Cardiac fibroblast (primary cell): ENCODE results near the gene ALKAL2.

Experiments
- DNase-seq, 2 donors: peaks; one replicate each; pipeline versions ENCODE4 v3.0.0 to v3.0.0-alpha.2; 2010; ENCODE audit warnings: low read depth in 2 of 2
- H3K4me3 ChIP-seq, 2 donors: replicated peaks in 1 of 2; 1 replicate in 1 of 2; 2 replicates in 1 of 2; pipeline ENCODE4 v1.5.1; 2011; ENCODE audit warnings: low read depth in 2 of 2, low read length in 2 of 2, mild to moderate bottlenecking in 2 of 2, moderate library complexity in 1 of 2
- CTCF ChIP-seq: IDR thresholded peaks from one replicate; pipeline ENCODE4 v1.5.1; 2011; ENCODE audit warnings: low read depth, mild to moderate bottlenecking, low read length, inconsistent platforms

Gene ALKAL2

GRCh38 chr2:285531-285930 is 2.4 kb downstream of the ALKAL2 start:
- peak; percentile 72 to 75 for DNase-seq
- no peak overlapping the region for H3K4me3 ChIP-seq
- no peak for TF ChIP-seq CTCF

GRCh38 chr2:284896-285492 is 2.9 kb downstream of the ALKAL2 start:
- H3K4me3 ChIP-seq = no peak overlapping the region
- TF ChIP-seq CTCF = no peak
- peak; percentile 35 to 44 for DNase-seq

DNA sequence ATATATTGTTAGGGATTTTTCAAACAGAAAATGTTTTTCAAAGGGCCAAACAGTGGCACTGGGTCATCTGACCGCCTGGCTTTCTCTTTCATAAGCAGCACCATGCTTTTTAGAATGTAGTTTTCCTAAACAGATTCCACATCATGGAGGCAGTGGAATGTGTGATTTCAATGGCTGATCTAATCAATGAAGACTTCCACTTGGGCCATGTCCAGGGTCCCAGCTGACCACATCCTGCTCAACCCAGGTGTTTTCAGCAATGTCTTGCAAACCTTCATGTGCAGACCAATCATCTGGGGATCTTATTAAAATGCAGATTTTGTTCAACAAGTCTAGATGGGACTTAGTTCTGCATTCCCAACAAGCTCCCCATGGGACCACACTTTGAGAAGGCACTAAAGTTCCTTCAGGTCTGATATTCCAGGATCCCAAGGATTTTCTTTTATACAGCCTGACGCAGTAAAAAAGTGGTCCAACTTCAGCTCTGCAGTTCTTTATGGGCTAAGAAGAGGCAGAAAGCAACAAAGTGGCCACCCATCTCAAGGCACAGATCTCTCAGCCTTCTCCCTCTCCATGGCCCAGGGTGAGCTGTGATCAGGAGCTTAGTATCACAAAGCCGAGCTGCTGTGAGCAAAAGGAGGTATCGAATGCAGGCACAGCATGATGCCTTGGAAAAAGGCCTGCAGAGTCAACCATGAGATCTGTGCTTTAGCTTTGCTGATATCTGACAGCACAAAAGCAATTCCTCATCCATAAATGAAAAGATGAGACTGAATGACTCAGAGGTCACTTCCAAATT is 3.7 kb downstream of the ALKAL2 start:
- no peak for TF ChIP-seq CTCF
- H3K4me3 ChIP-seq = no peak overlapping the region

DNA sequence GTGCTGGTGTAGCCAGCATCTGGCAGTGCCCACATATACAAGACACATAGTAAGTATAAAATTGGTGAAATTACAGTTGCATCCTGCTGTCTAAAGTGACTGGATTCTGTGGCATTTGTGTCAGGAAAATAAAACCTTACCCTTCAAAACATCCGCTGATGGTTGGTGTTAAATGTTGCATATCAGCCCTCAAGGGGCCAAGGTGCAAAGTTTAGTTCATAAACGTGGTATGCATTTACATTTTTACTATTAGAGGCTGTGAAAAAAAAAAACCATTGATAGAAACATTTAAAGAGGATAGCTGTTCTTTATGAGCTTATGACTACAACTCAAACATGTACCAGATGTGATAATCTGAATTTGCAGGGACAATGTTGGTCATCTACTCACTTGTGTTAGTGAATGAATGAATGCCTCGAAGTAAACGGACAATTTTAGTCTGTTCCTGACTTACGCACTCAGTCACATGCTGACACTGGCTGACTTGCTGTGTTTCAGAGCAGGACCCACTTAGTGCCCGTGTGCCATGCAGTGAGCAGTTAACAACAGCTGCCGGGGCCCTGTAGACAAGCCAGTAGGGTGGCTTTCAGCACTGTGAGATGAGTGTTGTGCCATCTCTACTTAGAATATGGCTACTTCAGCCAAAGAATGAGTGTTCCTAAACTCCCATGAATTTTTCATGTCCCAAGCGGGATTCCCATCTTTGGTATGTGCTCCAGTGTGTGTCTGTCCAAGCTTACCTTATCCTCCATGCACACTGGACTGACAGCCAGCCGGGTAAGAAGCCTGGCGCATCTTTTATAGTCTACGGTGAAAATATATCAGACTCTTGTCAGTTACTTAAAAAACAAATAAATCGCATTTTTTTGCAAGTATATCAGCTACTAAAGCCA is 5.3 kb downstream of the ALKAL2 start:
- H3K4me3 ChIP-seq = no peak overlapping the region
- TF ChIP-seq CTCF = no peak
- no peak for DNase-seq

More for the DNA sequence above, 3.7 kb downstream of the ALKAL2 start:
- DNase-seq = no peak

DNA sequence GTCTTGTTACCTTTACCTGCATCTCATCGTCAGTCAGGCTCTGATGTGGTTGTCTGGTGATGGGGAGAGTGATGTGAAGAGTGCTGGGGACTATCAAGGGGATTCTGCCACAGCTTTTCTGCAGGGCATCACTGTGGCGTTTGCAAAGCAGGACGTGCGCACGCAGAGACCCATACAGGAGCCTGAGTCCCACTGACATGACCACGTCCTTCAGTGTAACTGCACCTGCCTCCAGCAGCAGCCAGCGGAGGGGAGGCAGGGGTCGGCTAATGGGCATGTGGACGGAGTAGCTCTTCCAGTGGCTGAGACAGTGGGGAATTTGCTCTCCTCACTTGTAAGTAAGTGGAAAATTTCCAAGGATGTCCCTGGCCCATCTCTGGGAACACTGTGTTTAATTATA is 6.5 kb downstream of the ALKAL2 start:
- H3K4me3 ChIP-seq = no peak overlapping the region
- no peak for DNase-seq
- no peak for TF ChIP-seq CTCF

GRCh38 chr2:280650-281110 is 7.2 kb downstream of the ALKAL2 start:
- DNase-seq = no peak
- TF ChIP-seq CTCF = no peak
- H3K4me3 ChIP-seq = no peak overlapping the region
